Measurements from ENCODE around the gene CRYZL1.

CRYZL1 gene

DNA sequence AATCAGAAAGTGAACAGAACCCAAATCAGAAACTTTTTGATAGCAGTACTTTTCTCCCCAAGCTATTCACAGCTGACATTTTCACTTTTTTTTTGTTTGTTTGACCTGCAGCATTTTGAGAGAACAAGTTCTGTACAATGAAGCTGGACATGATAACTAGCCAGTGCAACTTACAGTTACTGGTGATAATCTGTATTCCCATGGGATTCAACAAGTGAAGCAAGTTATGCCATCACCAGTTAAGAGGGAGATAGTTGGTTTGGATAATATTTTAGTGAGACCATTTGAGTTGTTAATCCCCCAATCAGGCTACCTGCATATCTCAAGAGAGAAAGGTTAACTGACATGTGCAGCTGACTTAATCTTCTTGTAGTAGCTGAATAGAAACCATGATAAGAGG, 80.6 kb downstream of the CRYZL1 start:
- DNase-seq (ENCODE audit: low spot score) = no peak

DNA sequence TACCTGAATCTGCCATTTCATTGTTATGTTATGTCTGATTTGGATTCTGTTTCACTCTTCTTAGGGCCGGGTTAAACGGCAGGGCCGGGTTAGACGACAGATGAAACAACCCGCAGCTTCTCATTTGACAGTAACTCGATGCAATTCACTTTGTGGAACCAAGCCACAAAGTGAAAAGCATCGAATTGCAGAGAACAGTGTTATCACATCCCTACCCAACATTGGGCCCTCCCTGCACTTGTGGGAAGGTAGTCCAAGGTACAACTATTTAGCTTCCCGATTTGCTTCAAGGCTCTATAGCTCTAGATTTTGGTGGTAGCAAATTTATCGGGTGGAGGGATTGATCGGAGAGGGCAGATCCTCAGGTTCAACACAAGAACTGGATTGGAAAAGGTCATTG, 81.7 kb downstream of the CRYZL1 start:
- no peak for DNase-seq (ENCODE audit: low spot score)

DNA sequence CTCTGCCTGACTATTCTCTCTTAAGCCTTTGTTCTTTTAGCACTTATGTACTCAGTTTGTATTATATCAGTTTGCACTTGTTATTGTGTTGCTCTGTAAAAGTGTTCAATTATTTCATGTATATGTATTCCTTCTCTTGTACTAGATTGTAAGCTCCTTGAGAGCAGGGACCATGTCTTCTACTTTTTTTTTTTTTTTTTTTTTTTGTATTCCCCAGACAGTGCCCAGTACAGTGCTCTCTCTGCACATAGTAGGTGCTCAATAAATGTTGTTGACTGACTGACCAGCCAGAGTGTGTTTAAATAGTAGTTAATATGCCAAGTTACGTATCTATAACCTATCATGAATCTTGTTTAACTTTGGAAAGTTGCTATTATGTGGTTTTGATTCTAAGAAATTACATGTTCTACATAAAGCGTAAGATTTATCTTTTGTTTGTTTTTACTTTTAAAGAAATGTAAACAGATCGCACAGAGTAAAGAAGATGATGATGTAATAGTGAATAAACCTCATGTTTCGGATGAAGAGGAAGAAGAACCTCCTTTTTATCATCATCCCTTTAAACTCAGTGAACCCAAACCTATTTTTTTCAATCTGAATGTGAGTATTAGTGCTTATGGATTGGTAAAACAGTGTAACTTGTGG, 82.6 kb downstream of the CRYZL1 start:
- DNase-seq (ENCODE audit: low spot score) = no peak

DNA sequence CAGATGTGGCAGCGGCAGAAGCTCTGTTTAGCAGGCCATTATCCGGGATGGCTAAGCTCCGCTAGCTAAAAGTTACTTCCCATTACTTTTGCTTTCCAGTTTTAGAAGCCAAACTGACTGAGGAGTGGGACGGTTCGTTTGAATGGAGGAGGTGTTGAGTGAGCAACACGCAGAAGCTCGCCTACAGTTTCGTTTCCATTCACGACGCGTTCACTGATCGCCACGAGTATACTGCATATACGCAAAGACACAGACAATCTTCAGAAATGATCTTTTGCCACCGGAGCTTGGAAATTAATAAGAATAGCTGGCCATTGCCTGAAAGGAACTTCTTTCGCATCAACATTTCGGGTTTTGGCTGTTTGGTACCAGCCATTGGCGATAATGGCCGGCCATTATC, 84.1 kb downstream of the CRYZL1 start:
- DNase-seq (ENCODE audit: low spot score) = no peak

DNA sequence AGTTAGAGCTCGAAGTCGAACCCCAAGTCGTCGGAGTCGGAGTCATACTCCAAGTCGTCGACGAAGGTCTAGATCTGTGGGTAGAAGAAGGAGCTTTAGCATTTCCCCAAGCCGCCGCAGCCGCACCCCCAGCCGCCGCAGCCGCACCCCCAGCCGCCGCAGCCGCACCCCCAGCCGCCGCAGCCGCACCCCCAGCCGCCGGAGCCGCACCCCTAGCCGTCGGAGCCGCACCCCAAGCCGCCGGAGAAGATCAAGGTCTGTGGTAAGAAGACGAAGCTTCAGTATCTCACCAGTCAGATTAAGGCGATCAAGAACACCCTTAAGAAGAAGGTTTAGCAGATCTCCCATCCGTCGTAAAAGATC, 86.6 kb downstream of the CRYZL1 start:
- DNase-seq (ENCODE audit: low spot score) = no peak

DNA sequence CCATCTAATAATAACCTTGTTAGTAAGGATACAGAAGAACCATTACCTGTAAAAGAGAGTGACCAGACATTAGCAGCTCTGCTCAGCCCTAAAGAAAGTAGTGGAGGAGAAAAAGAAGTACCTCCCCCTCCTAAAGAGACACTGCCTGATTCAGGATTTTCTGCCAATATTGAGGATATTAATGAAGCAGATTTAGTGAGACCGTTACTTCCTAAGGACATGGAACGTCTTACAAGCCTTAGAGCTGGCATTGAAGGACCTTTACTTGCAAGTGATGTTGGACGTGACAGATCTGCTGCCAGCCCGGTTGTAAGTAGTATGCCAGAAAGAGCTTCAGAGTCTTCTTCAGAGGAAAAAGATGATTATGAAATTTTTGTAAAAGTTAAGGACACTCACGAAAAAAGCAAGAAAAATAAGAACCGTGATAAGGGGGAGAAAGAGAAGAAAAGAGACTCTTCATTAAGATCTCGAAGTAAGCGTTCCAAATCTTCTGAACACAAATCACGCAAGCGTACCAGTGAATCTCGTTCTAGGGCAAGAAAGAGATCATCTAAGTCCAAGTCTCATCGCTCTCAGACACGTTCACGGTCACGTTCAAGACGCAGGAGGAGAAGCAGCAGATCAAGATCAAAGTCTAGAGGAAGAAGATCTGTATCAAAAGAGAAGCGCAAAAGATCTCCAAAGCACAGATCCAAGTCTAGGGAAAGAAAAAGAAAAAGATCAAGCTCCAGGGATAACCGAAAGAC, 87.1 kb downstream of the CRYZL1 start:
- DNase-seq (ENCODE audit: low spot score) = no peak

DNA sequence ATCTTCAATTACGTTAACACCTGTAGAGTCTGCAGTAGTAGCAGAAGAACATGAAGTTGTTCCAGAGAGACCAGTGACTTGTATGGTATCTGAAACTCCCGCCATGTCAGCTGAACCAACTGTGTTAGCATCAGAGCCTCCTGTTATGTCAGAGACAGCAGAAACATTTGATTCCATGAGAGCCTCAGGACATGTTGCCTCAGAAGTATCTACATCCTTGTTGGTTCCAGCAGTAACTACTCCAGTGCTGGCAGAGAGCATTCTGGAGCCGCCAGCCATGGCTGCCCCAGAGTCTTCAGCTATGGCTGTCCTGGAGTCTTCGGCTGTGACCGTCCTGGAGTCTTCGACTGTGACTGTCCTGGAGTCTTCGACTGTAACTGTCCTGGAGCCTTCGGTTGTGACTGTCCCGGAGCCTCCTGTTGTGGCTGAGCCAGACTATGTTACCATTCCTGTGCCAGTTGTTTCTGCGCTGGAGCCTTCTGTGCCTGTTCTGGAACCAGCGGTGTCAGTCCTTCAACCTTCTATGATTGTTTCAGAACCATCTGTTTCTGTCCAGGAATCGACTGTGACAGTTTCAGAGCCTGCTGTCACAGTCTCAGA, 88.4 kb downstream of the CRYZL1 start:
- DNase-seq (ENCODE audit: low spot score) = no peak

DNA sequence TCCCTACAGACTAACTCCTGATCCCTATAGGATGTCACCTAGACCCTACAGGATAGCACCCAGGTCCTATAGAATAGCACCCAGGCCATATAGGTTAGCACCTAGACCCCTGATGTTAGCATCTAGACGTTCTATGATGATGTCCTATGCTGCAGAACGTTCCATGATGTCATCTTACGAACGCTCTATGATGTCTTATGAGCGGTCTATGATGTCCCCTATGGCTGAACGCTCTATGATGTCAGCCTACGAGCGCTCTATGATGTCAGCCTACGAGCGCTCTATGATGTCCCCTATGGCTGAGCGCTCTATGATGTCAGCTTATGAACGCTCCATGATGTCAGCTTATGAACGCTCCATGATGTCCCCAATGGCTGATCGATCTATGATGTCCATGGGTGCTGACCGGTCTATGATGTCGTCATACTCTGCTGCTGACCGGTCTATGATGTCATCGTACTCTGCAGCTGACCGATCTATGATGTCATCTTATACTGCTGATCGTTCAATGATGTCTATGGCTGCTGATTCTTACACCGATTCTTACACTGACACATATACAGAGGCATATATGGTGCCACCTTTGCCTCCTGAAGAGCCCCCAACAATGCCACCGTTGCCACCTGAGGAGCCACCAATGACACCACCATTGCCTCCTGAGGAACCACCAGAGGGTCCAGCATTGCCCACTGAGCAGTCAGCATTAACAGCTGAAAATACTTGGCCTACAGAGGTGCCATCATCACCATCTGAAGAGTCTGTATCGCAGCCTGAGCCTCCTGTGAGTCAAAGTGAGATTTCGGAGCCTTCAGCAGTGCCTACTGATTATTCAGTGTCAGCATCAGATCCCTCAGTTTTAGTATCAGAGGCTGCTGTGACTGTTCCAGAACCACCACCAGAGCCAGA, 89.2 kb downstream of the CRYZL1 start:
- no peak for DNase-seq (ENCODE audit: low spot score)

DNA sequence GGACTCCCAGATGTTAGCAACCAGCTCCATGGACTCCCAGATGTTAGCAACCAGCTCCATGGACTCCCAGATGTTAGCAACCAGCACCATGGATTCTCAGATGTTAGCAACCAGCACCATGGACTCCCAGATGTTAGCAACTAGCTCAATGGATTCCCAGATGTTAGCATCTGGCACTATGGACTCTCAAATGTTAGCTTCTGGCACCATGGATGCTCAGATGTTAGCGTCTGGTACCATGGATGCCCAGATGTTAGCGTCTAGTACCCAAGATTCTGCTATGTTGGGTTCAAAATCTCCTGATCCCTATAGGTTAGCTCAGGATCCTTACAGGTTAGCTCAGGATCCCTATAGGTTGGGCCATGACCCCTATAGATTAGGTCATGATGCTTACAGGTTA, 89.9 kb downstream of the CRYZL1 start:
- no peak for DNase-seq (ENCODE audit: low spot score)

DNA sequence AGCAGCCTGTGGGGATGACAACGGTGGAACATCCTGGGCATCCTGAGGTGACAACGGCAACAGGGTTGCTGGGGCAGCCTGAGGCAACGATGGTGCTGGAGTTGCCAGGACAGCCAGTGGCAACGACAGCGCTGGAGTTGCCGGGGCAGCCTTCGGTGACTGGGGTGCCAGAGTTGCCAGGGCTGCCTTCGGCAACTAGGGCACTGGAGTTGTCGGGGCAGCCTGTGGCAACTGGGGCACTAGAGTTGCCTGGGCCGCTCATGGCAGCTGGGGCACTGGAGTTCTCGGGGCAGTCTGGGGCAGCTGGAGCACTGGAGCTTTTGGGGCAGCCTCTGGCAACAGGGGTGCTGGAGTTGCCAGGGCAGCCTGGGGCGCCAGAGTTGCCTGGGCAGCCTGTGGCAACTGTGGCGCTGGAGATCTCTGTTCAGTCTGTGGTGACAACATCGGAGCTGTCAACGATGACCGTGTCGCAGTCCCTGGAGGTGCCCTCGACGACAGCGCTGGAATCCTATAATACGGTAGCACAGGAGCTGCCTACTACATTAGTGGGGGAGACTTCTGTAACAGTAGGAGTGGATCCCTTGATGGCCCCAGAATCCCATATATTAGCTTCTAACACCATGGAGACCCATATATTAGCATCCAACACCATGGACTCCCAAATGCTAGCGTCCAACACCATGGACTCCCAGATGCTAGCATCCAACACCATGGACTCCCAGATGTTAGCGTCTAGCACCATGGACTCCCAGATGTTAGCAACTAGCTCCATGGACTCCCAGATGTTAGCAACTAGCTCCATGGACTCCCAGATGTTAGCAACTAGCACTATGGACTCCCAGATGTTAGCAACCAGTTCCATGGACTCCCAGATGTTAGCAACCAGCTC, 90.5 kb downstream of the CRYZL1 start:
- no peak for DNase-seq (ENCODE audit: low spot score)

DNA sequence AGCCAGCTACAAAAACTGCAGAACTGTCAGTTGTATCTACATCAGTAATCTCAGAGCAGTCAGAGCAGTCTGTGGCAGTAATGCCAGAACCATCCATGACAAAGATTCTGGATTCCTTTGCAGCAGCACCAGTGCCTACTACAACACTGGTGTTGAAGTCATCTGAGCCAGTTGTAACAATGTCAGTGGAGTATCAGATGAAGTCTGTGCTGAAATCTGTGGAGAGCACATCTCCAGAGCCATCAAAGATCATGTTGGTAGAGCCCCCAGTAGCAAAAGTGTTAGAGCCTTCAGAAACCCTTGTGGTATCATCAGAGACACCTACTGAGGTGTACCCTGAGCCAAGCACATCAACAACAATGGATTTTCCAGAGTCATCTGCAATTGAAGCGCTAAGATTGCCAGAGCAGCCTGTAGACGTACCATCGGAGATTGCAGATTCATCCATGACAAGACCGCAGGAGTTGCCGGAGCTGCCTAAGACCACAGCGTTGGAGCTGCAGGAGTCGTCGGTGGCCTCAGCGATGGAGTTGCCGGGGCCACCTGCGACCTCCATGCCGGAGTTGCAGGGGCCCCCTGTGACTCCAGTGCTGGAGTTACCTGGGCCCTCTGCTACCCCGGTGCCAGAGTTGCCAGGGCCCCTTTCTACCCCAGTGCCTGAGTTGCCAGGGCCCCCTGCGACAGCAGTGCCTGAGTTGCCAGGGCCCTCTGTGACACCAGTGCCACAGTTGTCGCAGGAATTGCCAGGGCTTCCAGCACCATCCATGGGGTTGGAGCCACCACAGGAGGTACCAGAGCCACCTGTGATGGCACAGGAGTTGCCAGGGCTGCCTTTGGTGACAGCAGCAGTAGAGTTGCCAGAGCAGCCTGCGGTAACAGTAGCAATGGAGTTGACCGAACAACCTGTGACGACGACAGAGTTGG, 91.4 kb downstream of the CRYZL1 start:
- no peak for DNase-seq (ENCODE audit: low spot score)

DNA sequence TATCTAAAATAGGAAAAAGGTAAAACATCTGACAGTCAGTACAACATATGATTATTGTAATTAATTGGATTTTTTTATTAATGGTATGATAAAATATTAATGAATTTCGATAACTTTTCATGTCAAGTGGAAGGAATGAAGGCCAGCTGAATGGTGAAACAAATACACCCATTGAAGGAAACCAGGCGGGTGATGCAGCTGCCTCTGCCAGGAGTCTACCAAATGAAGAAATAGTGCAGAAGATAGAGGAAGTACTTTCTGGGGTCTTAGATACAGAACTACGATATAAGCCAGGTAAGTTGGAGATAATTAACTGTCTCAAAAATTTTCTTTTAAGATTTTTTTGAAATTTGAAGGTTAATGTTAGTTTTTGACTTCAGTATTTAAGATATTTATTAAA, 95.5 kb downstream of the CRYZL1 start:
- DNase-seq (ENCODE audit: low spot score) = no peak

DNA sequence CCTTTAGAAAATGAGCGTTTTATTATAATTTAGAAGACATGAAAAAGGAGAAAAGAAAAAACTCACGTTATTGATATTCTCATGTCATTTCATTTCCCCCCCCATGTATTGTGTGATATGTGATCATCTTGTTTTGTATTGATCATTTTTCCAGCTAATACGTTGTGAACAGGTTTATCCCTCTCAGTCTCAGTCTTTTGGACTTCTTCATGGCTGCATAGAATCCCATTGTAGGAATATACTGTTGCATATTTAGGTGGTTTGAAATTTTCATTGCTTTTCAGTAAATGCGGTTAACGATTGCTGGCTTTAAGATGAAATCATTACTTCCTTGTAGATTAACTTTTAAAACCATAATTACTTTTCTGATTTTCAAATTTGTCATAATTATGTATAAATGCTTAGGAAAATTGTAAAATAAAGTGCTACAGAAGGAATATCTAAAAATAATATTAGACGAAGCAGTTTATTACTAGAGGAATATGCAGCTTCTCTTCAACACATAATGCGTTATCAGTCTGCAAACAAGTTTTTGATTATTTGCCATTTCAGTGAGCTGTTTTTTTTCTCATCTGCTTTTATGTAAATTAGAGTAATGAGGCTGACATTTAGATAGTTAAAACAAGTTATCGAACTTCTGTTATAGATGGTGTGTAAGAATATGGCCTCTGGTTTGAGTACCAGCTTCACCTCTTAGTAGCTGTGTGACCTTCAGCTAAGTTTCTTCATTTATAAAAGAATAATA, 96.9 kb downstream of the CRYZL1 start:
- DNase-seq (ENCODE audit: low spot score) = no peak

DNA sequence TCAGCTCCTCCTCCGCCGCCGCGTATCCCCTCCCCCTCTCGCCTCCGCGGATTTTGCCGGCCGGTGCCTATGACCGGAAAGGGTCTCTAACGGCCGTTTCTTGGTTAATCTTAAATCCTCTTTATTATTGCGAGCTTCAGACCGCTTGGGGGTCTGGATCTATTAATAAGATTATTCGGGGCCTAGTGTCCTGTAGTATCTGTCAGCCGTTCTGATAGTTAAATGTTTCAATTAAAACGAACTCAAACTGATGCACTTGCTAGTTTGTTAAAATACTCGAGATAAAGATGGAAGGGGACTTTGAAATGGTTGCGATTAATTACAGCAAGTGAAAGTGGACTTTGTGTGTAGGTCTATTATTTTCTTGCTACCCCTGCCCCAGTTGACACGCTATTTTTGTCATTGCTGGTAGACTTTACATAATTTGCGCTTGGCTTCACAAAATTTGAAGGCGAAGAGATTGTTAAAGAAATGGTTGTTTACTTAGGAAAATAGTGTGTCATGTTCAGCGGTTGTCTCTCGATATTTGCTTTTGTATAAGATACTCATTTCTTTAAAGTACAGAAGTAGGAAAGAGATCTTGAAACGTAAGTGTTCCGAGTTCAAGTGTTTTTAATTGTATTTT, 97.9 kb downstream of the CRYZL1 start:
- no peak for DNase-seq (ENCODE audit: low spot score)

DNA sequence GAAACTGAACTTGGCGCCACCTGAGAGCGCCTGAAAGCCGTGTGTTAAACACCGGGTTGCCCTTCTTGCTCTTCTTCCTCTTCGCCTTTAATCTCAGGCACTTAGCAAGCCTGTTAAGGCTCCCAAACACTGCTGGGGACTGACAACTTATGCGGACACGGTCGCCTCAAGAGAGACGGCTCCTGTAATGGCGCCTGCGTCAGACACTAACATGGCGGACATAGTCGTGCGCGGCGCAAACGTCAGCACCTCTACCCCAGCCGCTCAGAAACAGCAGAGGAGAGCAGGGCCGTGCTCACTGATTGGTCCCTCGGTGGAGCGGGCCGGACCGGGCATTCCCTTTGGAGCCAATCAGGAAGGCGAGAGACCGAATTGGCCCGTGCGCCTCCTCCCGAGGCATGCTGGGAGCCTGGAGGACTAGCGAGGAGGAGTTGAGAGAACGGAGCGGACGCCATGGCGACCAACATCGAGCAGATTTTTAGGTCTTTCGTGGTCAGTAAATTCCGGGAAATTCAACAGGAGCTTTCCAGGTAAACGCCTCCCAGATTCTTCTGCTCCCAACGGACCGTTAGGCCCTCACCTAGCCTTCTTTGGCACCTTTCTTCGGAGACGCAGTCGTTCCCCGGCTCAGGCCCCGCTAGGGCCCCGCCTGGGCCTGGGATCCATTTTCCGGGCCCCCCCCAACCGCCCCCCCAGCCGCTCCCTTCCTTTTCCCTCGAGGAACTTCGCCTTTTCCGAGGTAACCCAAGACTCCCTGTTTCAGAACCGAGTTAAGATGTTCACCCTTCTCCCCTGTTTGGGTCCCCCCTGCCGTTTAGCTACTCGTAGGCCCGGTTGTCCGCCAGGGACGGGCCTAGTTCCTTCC, 98.7 kb downstream of the CRYZL1 start, which contains the start of gene SON:
SON (plus strand) TSS at position 399 of the 865 bp plus-strand sequence; CDS start at position 454, 55 bp downstream.
- peak; percentile 99 for DNase-seq (ENCODE audit: low spot score)

DNA sequence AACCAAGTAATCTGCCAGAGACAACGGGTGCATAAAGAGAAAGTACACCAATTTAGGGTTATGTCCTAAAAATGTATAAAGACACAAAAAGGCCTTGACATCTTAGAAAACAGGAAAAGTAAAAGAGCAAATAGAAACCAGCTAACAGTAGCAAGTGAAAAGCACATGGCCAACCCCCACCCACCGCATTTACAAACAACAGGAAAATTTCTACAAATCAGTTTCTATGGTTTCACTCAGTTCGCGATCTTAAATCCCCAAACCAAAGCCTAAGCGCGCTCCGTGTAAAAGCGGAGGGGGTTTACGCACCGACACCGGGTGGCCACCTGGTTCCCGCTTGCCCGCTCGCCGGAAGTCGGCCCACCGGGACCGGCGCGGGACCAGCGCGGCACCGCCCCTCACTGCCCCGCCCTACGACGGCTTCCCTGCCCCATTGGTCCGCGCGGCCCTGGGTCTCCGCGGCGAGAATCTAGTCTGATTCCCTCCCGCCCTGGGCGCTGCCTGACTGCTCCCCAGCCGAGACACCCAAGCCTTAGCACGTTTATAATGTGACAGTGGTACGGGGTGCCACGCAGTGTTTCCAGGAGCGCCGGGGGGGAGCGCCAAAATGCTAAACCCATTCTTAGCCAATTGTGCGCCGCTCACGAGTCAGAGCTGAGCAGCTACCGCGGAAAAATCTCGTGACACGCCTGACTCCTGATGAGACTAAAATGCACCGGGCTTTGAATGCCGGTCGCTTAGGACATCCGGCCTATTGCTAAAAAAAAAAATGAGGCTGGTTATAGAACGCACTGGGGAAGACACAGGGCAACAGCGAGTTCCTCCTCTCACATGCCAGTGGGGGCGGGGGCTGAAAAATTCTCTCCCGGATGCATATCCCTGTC, 99.5 kb downstream of the CRYZL1 start, which contains the start of gene GART:
GART (minus strand) TSS at position 362 of the 884 bp plus-strand sequence. CDS start 2,802 bp downstream, outside the sequence.
- peak; percentile 93 for DNase-seq (ENCODE audit: low spot score)
